ENCODE measurements around the gene CDR2. TPM values are rescaled to one million over a fixed set of nuclear protein-coding genes. Genes with fewer than 3 reads are reported as not detected.

CDR2 gene
- total RNA-seq, 1 experiment from 2014 or later: 35.7 TPM

DNA sequence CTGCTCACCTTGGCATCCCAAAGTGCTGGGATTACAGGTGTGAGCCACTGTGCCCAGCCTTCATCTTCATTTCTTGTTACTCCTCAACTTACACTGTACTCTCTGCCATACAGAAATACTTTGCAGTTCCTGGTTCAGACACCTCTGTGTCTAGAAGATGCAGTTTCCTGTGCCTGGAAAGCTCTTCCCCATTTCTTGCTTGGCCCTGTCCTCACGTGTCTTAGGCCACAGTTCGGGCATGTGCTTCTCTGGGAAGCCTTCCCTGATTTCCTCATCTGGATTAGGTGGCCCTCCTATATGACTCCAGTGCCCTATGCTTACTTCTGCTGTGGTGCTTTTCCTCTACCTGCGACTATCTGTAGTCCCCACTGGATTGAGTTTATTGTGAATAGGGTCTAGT lies 26.5 kb upstream of the CDR2 start:
- ChIA-PET POLR2A (interaction anchor here (0.7 kb wide), 1 partner anchor 10 kb away, joined by 13 read pairs; no protein-coding TSS in a partner anchor), CTCF (no interaction called here)
- no TSS peak for BruUV-seq (replicated peaks)
- no peak overlapping the region for H3K27ac ChIP-seq (ENCODE audit: low read length)
- H3K27me3 ChIP-seq (ENCODE audit: control insufficient read depth, insufficient read depth, low read length): no peaks in the 10 kb centered on the region
- no peaks in the 10 kb centered on the region for H3K9me3 ChIP-seq (ENCODE audit: control insufficient read depth, insufficient read depth, low read depth, low read length)
- no peaks in the 10 kb centered on the region for H3K36me3 ChIP-seq (ENCODE audit: control insufficient read depth, insufficient read depth, low read length)
- in situ Hi-C loops (cut with HindIII; ENCODE audit: low pct_unique_long_range_greater_than_20kb, low sequenced_read_pairs) (no loop called here), intact Hi-C loops (cut with micrococcal nuclease; ENCODE audit: unreplicated experiment) (no loop called here)
- ATAC-seq (no peak), DNase-seq (ENCODE audit: low read depth, low spot score) (no peak)
- no peak overlapping the region for H3K4me3 ChIP-seq (ENCODE audit: low read depth in 2 of 2, low read length in 2 of 2)
- 0 out of 2 replicates have a peak, but pooled peaks cover 3% of the 10 kb centered on the region for H3K4me1 ChIP-seq (ENCODE audit: control insufficient read depth, insufficient read depth, low read length)
- TF ChIP-seq SIN3A (IDR thresholded peaks at IDR 0.05; ENCODE audit: borderline replicate concordance, insufficient read depth, low read depth, low read length) (no peak), POLR2AphosphoS5 (IDR thresholded peaks at IDR 0.05; ENCODE audit: low read depth, low read length) (no peak)

DNA sequence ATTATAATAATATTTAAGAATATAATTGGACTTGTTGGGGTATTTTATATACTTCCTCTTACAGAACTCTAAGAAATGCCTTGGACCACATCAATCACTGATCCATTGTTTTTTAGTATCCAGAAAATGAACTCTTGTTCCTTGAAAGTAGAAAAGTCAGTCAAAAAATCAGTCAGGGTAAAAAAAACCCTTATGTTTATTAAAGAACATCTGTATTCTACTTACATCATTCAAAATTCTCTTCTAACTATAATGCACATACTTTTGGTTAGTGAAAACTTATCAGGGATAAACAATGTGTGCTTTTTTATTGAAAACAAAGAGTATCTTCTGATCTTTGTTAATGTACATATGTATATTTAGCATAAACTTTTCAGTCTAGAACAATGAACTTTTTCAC lies 23.5 kb upstream of the CDR2 start:
- no peaks in the 10 kb centered on the region for H3K9me3 ChIP-seq (ENCODE audit: control insufficient read depth, insufficient read depth, low read depth, low read length)
- TF ChIP-seq SIN3A (IDR thresholded peaks at IDR 0.05; ENCODE audit: borderline replicate concordance, insufficient read depth, low read depth, low read length): no peak
- TF ChIP-seq, protein P1, sequence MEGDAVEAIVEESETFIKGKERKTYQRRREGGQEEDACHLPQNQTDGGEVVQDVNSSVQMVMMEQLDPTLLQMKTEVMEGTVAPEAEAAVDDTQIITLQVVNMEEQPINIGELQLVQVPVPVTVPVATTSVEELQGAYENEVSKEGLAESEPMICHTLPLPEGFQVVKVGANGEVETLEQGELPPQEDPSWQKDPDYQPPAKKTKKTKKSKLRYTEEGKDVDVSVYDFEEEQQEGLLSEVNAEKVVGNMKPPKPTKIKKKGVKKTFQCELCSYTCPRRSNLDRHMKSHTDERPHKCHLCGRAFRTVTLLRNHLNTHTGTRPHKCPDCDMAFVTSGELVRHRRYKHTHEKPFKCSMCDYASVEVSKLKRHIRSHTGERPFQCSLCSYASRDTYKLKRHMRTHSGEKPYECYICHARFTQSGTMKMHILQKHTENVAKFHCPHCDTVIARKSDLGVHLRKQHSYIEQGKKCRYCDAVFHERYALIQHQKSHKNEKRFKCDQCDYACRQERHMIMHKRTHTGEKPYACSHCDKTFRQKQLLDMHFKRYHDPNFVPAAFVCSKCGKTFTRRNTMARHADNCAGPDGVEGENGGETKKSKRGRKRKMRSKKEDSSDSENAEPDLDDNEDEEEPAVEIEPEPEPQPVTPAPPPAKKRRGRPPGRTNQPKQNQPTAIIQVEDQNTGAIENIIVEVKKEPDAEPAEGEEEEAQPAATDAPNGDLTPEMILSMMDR (IDR thresholded peaks at IDR 0.05): no peak
- TF ChIP-seq TCF7L2 (IDR thresholded peaks at IDR 0.05; ENCODE audit: low read depth, low read length): no peak
- TF ChIP-seq, protein P2, sequence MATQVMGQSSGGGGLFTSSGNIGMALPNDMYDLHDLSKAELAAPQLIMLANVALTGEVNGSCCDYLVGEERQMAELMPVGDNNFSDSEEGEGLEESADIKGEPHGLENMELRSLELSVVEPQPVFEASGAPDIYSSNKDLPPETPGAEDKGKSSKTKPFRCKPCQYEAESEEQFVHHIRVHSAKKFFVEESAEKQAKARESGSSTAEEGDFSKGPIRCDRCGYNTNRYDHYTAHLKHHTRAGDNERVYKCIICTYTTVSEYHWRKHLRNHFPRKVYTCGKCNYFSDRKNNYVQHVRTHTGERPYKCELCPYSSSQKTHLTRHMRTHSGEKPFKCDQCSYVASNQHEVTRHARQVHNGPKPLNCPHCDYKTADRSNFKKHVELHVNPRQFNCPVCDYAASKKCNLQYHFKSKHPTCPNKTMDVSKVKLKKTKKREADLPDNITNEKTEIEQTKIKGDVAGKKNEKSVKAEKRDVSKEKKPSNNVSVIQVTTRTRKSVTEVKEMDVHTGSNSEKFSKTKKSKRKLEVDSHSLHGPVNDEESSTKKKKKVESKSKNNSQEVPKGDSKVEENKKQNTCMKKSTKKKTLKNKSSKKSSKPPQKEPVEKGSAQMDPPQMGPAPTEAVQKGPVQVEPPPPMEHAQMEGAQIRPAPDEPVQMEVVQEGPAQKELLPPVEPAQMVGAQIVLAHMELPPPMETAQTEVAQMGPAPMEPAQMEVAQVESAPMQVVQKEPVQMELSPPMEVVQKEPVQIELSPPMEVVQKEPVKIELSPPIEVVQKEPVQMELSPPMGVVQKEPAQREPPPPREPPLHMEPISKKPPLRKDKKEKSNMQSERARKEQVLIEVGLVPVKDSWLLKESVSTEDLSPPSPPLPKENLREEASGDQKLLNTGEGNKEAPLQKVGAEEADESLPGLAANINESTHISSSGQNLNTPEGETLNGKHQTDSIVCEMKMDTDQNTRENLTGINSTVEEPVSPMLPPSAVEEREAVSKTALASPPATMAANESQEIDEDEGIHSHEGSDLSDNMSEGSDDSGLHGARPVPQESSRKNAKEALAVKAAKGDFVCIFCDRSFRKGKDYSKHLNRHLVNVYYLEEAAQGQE (IDR thresholded peaks at IDR 0.05; ENCODE audit: insufficient read depth in 1 of 2, low read depth in 2 of 2, low read length in 1 of 2): no peak
- TF ChIP-seq POLR2AphosphoS5 (IDR thresholded peaks at IDR 0.05; ENCODE audit: low read depth, low read length): no peak
- in situ Hi-C loops (cut with HindIII; ENCODE audit: low pct_unique_long_range_greater_than_20kb, low sequenced_read_pairs): no loop called here
- DNase-seq (ENCODE audit: low read depth, low spot score): no peak
- H3K4me3 ChIP-seq (ENCODE audit: low read depth in 2 of 2, low read length in 2 of 2): no peak overlapping the region
- CTCF ChIA-PET: no interaction called here
- H3K4me1 ChIP-seq (ENCODE audit: control insufficient read depth, insufficient read depth, low read length): 0 out of 2 replicates have a peak, but pooled peaks cover 3% of the 10 kb centered on the region
- POLR2A ChIA-PET: no interaction called here
- H3K36me3 ChIP-seq (ENCODE audit: control insufficient read depth, insufficient read depth, low read length): no peaks in the 10 kb centered on the region
- no peaks in the 10 kb centered on the region for H3K27me3 ChIP-seq (ENCODE audit: control insufficient read depth, insufficient read depth, low read length)
- H3K27ac ChIP-seq (ENCODE audit: low read length): no peak overlapping the region
- TSS peak; percentile 21 for BruUV-seq (replicated peaks)
- intact Hi-C loops (cut with micrococcal nuclease; ENCODE audit: unreplicated experiment): no loop called here
- no peak for ATAC-seq

DNA sequence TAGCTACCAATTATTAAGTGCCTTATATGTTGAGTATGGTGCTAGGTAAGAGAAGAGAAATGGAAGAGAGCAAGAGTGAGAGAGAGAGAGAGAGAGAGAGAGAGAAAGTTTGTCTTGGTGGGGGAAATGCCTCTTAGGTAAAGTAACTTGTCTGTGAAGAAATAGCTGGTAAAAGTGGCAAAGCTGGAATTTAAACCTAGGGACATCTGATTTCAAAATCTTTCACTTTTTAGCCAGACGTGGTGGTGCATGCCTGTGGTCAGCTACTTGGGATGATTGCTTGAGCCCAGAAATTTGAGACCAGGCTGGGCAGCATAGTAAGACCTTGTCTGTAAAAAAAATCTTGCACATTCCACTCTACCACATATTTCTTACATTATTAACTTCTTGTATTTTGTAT lies 23.0 kb upstream of the CDR2 start:
- TF ChIP-seq SIN3A (IDR thresholded peaks at IDR 0.05; ENCODE audit: borderline replicate concordance, insufficient read depth, low read depth, low read length): no peak
- no peak for TF ChIP-seq POLR2AphosphoS5 (IDR thresholded peaks at IDR 0.05; ENCODE audit: low read depth, low read length)
- TF ChIP-seq, protein P2 (IDR thresholded peaks at IDR 0.05; ENCODE audit: insufficient read depth in 1 of 2, low read depth in 2 of 2, low read length in 1 of 2): no peak
- TF ChIP-seq, protein P1 (IDR thresholded peaks at IDR 0.05): no peak
- TF ChIP-seq TCF7L2 (IDR thresholded peaks at IDR 0.05; ENCODE audit: low read depth, low read length): no peak
- ChIA-PET POLR2A (no interaction called here), CTCF (no interaction called here)
- Histone ChIP-seq H3K9me3 (ENCODE audit: control insufficient read depth, insufficient read depth, low read depth, low read length) (no peaks in the 10 kb centered on the region), H3K36me3 (ENCODE audit: control insufficient read depth, insufficient read depth, low read length) (no peaks in the 10 kb centered on the region), H3K4me3 (ENCODE audit: low read depth in 2 of 2, low read length in 2 of 2) (no peak overlapping the region), H3K27me3 (ENCODE audit: control insufficient read depth, insufficient read depth, low read length) (no peaks in the 10 kb centered on the region), H3K4me1 (ENCODE audit: control insufficient read depth, insufficient read depth, low read length) (no peaks in the 10 kb centered on the region), H3K27ac (ENCODE audit: low read length) (no peak overlapping the region)
- in situ Hi-C loops (cut with HindIII; ENCODE audit: low pct_unique_long_range_greater_than_20kb, low sequenced_read_pairs) (no loop called here), intact Hi-C loops (cut with micrococcal nuclease; ENCODE audit: unreplicated experiment) (no loop called here)
- no TSS peak for BruUV-seq (replicated peaks)
- DNase-seq (ENCODE audit: low read depth, low spot score) (no peak), ATAC-seq (no peak)

Data from Panc1 (cell line).